ENCODE results near the gene CARD11. TPM values are rescaled to one million over a fixed set of nuclear protein-coding genes. Genes with fewer than 3 reads are reported as not detected.

Gene CARD11
- total and polyA plus RNA-seq, 11 donors, result 0.15 to 3.2 (median 0.33) TPM; not detected in 2

DNA sequence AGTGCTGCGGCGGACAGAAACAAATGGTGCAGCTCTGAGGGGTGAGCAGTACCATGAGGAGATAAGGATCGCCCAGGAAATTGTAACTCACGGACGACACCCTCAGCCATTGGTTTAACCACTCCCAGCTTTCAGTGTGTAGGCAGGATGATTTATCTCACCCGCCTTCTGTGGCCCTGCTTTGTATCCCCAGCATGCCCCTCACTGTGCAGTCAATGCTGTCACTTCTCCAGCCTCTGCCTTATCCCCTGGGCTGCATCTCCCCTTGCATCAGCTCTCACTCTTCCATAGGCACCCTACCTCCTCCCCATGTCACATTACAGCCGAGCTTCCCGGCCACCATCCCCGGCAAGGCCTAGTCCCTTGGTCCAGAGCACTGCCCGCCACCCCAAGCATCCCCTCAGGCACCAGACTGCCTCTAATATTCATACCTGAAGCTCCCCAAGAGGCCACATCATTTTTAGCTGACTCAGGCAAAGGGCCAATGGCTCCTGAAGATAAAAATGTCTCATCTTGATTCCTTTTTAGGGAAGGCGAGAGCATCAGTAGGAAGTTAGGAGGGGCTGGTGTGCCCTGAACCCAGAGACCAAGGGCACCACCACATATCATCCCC, 77.1 kb downstream of the CARD11 start:
- Histone ChIP-seq H3K4me1 (peaks cover 0 to 9% (median 0%) of the 10 kb centered on the region in 12 donors), H3K9me3 (peaks cover 0 to 35% (median 15%) of the 10 kb centered on the region in 12 donors), H3K4me3 (no peak overlapping the region), H3K27me3 (no peaks in the 10 kb centered on the region), H3K27ac (no peak overlapping the region), H3K36me3 (no peaks in the 10 kb centered on the region)
- ATAC-seq (no peak), DNase-seq (no peak)
- WGBS, 4 donors, result 78 to 86% (median 84%) methylated on average over 11 of the region's 11 CpGs
- intact Hi-C loops (cut with DNase I), result loop anchor here in 1 of 10 donors (2.0 kb wide), 1 partner anchor 54 kb away; no protein-coding TSS in a partner anchor
- no peak for TF ChIP-seq POLR2A (IDR thresholded peaks at IDR 0.05)
- TF ChIP-seq, protein P1, sequence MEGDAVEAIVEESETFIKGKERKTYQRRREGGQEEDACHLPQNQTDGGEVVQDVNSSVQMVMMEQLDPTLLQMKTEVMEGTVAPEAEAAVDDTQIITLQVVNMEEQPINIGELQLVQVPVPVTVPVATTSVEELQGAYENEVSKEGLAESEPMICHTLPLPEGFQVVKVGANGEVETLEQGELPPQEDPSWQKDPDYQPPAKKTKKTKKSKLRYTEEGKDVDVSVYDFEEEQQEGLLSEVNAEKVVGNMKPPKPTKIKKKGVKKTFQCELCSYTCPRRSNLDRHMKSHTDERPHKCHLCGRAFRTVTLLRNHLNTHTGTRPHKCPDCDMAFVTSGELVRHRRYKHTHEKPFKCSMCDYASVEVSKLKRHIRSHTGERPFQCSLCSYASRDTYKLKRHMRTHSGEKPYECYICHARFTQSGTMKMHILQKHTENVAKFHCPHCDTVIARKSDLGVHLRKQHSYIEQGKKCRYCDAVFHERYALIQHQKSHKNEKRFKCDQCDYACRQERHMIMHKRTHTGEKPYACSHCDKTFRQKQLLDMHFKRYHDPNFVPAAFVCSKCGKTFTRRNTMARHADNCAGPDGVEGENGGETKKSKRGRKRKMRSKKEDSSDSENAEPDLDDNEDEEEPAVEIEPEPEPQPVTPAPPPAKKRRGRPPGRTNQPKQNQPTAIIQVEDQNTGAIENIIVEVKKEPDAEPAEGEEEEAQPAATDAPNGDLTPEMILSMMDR (IDR thresholded peaks at IDR 0.05), result no peak

DNA sequence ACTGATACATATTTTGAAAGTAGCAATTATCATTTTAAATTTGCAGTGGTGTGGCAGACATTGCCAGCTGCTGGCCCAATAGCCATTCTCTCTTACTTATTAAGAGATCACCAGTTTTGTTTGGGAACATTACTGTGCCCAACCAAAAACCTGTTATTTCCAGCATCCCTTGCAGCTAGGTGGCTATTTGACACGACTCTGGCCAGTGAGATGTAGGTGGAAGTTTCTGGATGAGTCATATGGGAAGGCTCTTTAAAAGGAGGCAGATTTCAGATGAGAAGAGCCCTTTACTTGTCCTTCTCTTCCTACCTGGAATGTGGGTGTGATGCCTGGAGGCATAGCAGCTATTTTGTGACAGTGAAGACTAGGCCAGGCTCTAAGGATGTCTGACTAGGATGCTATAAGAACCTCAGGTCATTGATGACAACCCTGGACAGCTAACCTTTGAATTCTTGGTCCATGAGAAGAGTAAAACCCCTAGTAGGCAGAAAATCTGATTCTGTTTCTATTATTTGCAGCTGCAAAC, 77.9 kb downstream of the CARD11 start:
- Histone ChIP-seq H3K36me3 (no peaks in the 10 kb centered on the region), H3K4me3 (no peak overlapping the region), H3K4me1 (peaks cover 0 to 9% (median 0%) of the 10 kb centered on the region in 12 donors), H3K27me3 (no peaks in the 10 kb centered on the region), H3K9me3 (peaks cover 0 to 35% (median 15%) of the 10 kb centered on the region in 12 donors), H3K27ac (no peak overlapping the region)
- no peak for ATAC-seq
- intact Hi-C loops (cut with DNase I), result loop anchor here in 1 of 10 donors (2.0 kb wide), 1 partner anchor 55 kb away; no protein-coding TSS in a partner anchor
- DNase-seq, result no peak
- TF ChIP-seq, protein P1 (IDR thresholded peaks at IDR 0.05), result no peak
- no peak for TF ChIP-seq POLR2A (IDR thresholded peaks at IDR 0.05)
- 78 to 89% (median 81%) methylated on average over 1 of the region's 1 CpG for WGBS, 4 donors

DNA sequence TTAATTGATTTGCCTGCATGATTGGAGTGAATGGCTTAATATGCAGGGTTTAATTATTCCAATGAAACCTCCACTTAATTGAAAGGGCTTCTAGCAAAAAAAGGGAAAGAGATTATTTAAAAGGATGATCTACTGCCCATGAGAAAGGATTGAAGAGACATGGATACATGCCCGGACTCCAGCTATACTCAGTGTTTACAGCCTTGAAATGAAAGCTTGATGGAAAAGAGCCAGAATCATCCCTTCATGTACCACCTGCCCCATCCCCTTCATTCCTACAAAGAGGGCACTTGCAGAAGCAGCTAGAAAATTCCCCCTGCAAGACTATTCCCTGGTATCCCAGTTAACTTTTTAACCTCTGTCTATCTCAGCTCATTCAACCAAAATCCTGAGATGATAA, 78.4 kb downstream of the CARD11 start:
- Histone ChIP-seq H3K4me3 (no peak overlapping the region), H3K27me3 (no peaks in the 10 kb centered on the region), H3K36me3 (no peaks in the 10 kb centered on the region), H3K4me1 (peaks cover 0 to 9% (median 0%) of the 10 kb centered on the region in 12 donors), H3K27ac (no peak overlapping the region), H3K9me3 (peaks cover 0 to 35% (median 15%) of the 10 kb centered on the region in 12 donors)
- DNase-seq (no peak), ATAC-seq (no peak)
- intact Hi-C loops (cut with DNase I), result no loop called here
- TF ChIP-seq, protein P1 (IDR thresholded peaks at IDR 0.05), result no peak
- no peak for TF ChIP-seq POLR2A (IDR thresholded peaks at IDR 0.05)
- WGBS, 4 donors, result 70 to 88% (median 80%) methylated on average over 1 of the region's 1 CpG

GRCh38 chr7:2964208-2964607, 79.5 kb downstream of the CARD11 start:
- WGBS, 4 donors, result 84 to 88% (median 86%) methylated on average over 2 of the region's 2 CpGs

More at GRCh38 chr7:2964208-2964607, 79.5 kb downstream of the CARD11 start:
- intact Hi-C loops (cut with DNase I), result no loop called here
- no peak for TF ChIP-seq POLR2A (IDR thresholded peaks at IDR 0.05)
- TF ChIP-seq, protein P1 (IDR thresholded peaks at IDR 0.05), result no peak
- Histone ChIP-seq H3K36me3 (no peaks in the 10 kb centered on the region), H3K9me3 (peaks cover 0 to 35% (median 15%) of the 10 kb centered on the region in 12 donors), H3K27ac (no peak overlapping the region), H3K4me1 (peaks cover 0 to 16% (median 0%) of the 10 kb centered on the region in 12 donors), H3K4me3 (no peak overlapping the region), H3K27me3 (peaks cover 0 to 9% (median 0%) of the 10 kb centered on the region in 9 donors)
- no peak for ATAC-seq
- no peak for DNase-seq

All from heart left ventricle (tissue), 16 donors.